Measurements from ENCODE around the gene STK40.

- TF ChIP-seq CTCF (IDR thresholded peaks at IDR 0.05; ENCODE audit: low read depth, low read length), result no peak
- no peak for TF ChIP-seq EZH2phosphoT487 (IDR thresholded peaks at IDR 0.05; ENCODE audit: low read depth)
Observed at GRCh38 chr1:36380143-36380619, 5.5 kb downstream of the STK40 start.
